Caco-2 (cell line): Measurements from ENCODE around the gene HSPA12A. TPM values are rescaled to one million over a fixed set of nuclear protein-coding genes. Genes with fewer than 3 reads are reported as not detected.

ENCODE experiments used
- BruUV-seq: library from RNA; stranded (reverse); fragments of 400-500 nt; replicated peaks from 2 replicates; lab custom pipeline; 2021; lab: Mats Ljungman, UMichigan
- CTCF ChIA-PET: fragments of 300-600 bp; sonication (Branson Sonifier 250); formaldehyde crosslinking; loops from one replicate; lab custom pipeline; 2022; ENCODE audit warnings: antibody characterized with exemption; lab: Charles Lee
- POLR2A ChIA-PET: fragments of 300-600 bp; sonication (Branson Sonifier 250); formaldehyde crosslinking; loops from one replicate; lab custom pipeline; 2022; ENCODE audit warnings: antibody characterized with exemption; lab: Charles Lee
- DNase-seq, 2 experiments: peaks; one replicate each; pipeline versions ENCODE4 v3.0.0 to v3.0.0-alpha.2; 2020 to 2022
- H3K27me3 ChIP-seq: replicated peaks from 2 replicates; pipeline ENCODE4 v1.6.0; 2011; ENCODE audit warnings: low read length; ENCODE audit not compliant: control insufficient read depth, insufficient read depth
- H3K36me3 ChIP-seq: 2 replicates; pipeline ENCODE4 v1.5.1; 2011; ENCODE audit warnings: low read length; ENCODE audit not compliant: control insufficient read depth, insufficient read depth
- H3K4me1 ChIP-seq: fragments of 250-450 bp; sonication (Bioruptor Pico); 2 replicates; pipeline ENCODE4 v1.5.1; 2020; ENCODE audit warnings: mild to moderate bottlenecking
- H3K4me3 ChIP-seq: 2 replicates; pipeline ENCODE4 v1.5.1; 2011; ENCODE audit warnings: low read depth, mild to moderate bottlenecking, control low read depth, low read length
- H3K9me3 ChIP-seq: fragments of 250-450 bp; sonication (Bioruptor Pico); 2 replicates; pipeline ENCODE4 v1.5.1; 2020; ENCODE audit warnings: mild to moderate bottlenecking, moderate library complexity
- H3K27ac Mint-ChIP-seq: one replicate; pipeline ENCODE4 v1.8.0; 2022; ENCODE audit warnings: mixed read lengths; ENCODE audit not compliant: unreplicated experiment
- H3K27me3 Mint-ChIP-seq: one replicate; pipeline ENCODE4 v1.8.0; 2022; ENCODE audit warnings: mixed read lengths; ENCODE audit not compliant: insufficient read depth, unreplicated experiment
- H3K36me3 Mint-ChIP-seq: one replicate; pipeline ENCODE4 v1.8.0; 2022; ENCODE audit warnings: mild to moderate bottlenecking, mixed read lengths; ENCODE audit not compliant: insufficient read depth, unreplicated experiment
- H3K4me1 Mint-ChIP-seq: one replicate; pipeline ENCODE4 v1.8.0; 2022; ENCODE audit warnings: low read depth, mixed read lengths; ENCODE audit not compliant: unreplicated experiment
- H3K4me3 Mint-ChIP-seq: one replicate; pipeline ENCODE4 v1.8.0; 2022; ENCODE audit warnings: mild to moderate bottlenecking, moderate library complexity, mixed read lengths; ENCODE audit not compliant: unreplicated experiment
- H3K9me3 Mint-ChIP-seq: one replicate; pipeline ENCODE4 v1.8.0; 2022; ENCODE audit warnings: mixed read lengths; ENCODE audit not compliant: unreplicated experiment
- intact Hi-C: fragments of 100-400 bp; cut with micrococcal nuclease; formaldehyde crosslinking; loops from one replicate; pipeline ENCODE4 v1.10.0; 2022; ENCODE audit not compliant: unreplicated experiment
- total RNA-seq: library from RNA; stranded (reverse); gene quantifications from 2 replicates; pipeline ENCODE4 v1.2.3, GENCODE V29; 2022
- TF ChIP-seq, protein P1 (sequence below), 2 experiments: fragments of 200-600 bp in 1 of 2; IDR thresholded peaks; 1 replicate in 1 of 2; 2 replicates in 1 of 2; pipeline versions ENCODE4 v1.5.1 to v1.8.0; 2011 to 2022; ENCODE audit warnings: antibody characterized with exemption in 1 of 2, control low read depth in 1 of 2, inconsistent platforms in 1 of 2, low read depth in 1 of 2, low read length in 1 of 2, mild to moderate bottlenecking in 1 of 2, moderate library complexity in 1 of 2; ENCODE audit not compliant: insufficient read depth in 1 of 2, severe bottlenecking in 1 of 2, unreplicated experiment in 1 of 2

Gene HSPA12A
- total RNA-seq, 1 experiment from 2014 or later, result 27.0 TPM

- Mint-ChIP-seq H3K9me3 (no peaks in the 10 kb centered on the region), H3K27ac (no peak overlapping the region)
These were observed 32.4 kb upstream of the HSPA12A start for GRCh38 chr10:116774728-116775151.

DNA sequence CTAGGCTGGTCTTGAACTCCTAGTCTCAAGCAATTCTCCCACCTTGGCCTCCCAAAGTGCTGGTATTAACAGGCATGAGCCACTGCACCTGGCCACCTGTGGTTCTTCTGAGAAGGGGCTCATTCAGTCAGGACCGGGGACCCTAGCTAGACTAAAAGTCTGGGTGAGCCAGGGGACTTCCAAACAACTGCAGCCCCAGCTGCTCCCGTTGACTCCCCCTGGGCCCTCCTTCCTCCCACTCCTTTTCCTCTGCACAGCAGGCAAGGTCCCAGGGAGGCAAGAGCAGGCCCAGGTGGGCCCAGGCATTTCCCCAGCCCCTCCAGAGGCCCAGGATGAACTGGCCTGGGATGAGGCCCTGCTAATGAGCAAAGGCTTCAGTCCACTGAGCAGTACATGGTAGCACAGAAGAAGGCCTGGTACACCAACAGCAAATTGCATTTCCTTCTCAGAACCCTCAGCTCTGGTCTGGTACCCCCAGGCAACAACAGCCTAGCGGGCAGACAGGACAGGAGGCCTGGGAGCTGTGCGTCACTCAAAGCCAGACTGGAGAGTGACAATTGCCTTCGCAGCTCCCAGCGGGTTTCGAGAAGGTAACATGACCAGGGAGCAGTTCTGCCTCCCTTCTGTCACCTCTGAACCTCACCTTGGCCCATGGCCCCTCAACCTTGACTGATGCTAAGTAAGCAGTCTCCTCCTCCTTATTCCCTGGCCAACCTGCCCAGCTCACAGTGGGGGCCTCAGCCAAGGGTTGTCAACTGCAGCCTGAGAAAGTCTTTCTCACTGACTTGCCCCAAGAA lies 30.7 kb upstream of the HSPA12A start:
- no peak for DNase-seq
- ChIA-PET POLR2A (no interaction called here), CTCF (interaction anchor here (1.1 kb wide), 1 partner anchor 91 kb away, joined by 3 read pairs; no protein-coding TSS in a partner anchor)
- H3K36me3 Mint-ChIP-seq, result no peaks in the 10 kb centered on the region
- H3K4me1 Mint-ChIP-seq, result no peaks in the 10 kb centered on the region
- Histone ChIP-seq H3K4me1 (no peaks in the 10 kb centered on the region), H3K4me3 (no peak overlapping the region), H3K9me3 (no peaks in the 10 kb centered on the region), H3K27me3 (no peaks in the 10 kb centered on the region), H3K36me3 (no peaks in the 10 kb centered on the region)
- no peak overlapping the region for H3K4me3 Mint-ChIP-seq
- no peak overlapping the region for H3K27ac Mint-ChIP-seq
- peaks cover 2% of the 10 kb centered on the region for H3K27me3 Mint-ChIP-seq
- TF ChIP-seq, protein P1, sequence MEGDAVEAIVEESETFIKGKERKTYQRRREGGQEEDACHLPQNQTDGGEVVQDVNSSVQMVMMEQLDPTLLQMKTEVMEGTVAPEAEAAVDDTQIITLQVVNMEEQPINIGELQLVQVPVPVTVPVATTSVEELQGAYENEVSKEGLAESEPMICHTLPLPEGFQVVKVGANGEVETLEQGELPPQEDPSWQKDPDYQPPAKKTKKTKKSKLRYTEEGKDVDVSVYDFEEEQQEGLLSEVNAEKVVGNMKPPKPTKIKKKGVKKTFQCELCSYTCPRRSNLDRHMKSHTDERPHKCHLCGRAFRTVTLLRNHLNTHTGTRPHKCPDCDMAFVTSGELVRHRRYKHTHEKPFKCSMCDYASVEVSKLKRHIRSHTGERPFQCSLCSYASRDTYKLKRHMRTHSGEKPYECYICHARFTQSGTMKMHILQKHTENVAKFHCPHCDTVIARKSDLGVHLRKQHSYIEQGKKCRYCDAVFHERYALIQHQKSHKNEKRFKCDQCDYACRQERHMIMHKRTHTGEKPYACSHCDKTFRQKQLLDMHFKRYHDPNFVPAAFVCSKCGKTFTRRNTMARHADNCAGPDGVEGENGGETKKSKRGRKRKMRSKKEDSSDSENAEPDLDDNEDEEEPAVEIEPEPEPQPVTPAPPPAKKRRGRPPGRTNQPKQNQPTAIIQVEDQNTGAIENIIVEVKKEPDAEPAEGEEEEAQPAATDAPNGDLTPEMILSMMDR (IDR thresholded peaks at IDR 0.05; ENCODE audit: insufficient read depth in 1 of 2, low read depth in 1 of 2, low read length in 1 of 2, severe bottlenecking in 1 of 2, unreplicated experiment in 1 of 2), result no peak
- no peaks in the 10 kb centered on the region for H3K9me3 Mint-ChIP-seq
- no TSS peak for BruUV-seq
- intact Hi-C loops, result no loop called here

More at GRCh38 chr10:116774728-116775151, 32.4 kb upstream of the HSPA12A start:
- BruUV-seq, result no TSS peak
- H3K27me3 ChIP-seq, result no peaks in the 10 kb centered on the region
- no peaks in the 10 kb centered on the region for H3K36me3 ChIP-seq
- Mint-ChIP-seq H3K27me3 (peaks cover 2% of the 10 kb centered on the region), H3K4me1 (no peaks in the 10 kb centered on the region), H3K4me3 (no peak overlapping the region), H3K36me3 (no peaks in the 10 kb centered on the region)
- no peak overlapping the region for H3K4me3 ChIP-seq
- DNase-seq, result no peak
- intact Hi-C loops, result no loop called here
- no peaks in the 10 kb centered on the region for H3K9me3 ChIP-seq
- TF ChIP-seq, protein P1 (IDR thresholded peaks at IDR 0.05; ENCODE audit: insufficient read depth in 1 of 2, low read depth in 1 of 2, low read length in 1 of 2, severe bottlenecking in 1 of 2, unreplicated experiment in 1 of 2), result no peak
- no peaks in the 10 kb centered on the region for H3K4me1 ChIP-seq
- ChIA-PET CTCF (no interaction called here), POLR2A (no interaction called here)

GRCh38 chr10:116771959-116772585 lies 29.7 kb upstream of the HSPA12A start:
- no peaks in the 10 kb centered on the region for H3K4me1 Mint-ChIP-seq
- no peak overlapping the region for H3K4me3 ChIP-seq
- H3K4me3 Mint-ChIP-seq, result no peak overlapping the region
- H3K4me1 ChIP-seq, result no peaks in the 10 kb centered on the region
- intact Hi-C loops, result no loop called here
- no peaks in the 10 kb centered on the region for H3K27me3 ChIP-seq
- ChIA-PET POLR2A (no interaction called here), CTCF (no interaction called here)
- no peak overlapping the region for H3K27ac Mint-ChIP-seq
- no peaks in the 10 kb centered on the region for H3K9me3 ChIP-seq
- H3K9me3 Mint-ChIP-seq, result no peaks in the 10 kb centered on the region
- no peaks in the 10 kb centered on the region for H3K36me3 Mint-ChIP-seq
- TF ChIP-seq, protein P1 (IDR thresholded peaks at IDR 0.05; ENCODE audit: insufficient read depth in 1 of 2, low read depth in 1 of 2, low read length in 1 of 2, severe bottlenecking in 1 of 2, unreplicated experiment in 1 of 2), result no peak
- H3K27me3 Mint-ChIP-seq, result no peaks in the 10 kb centered on the region
- no peak for DNase-seq
- H3K36me3 ChIP-seq, result no peaks in the 10 kb centered on the region
- BruUV-seq, result no TSS peak
